CD4-positive, alpha-beta memory T cell (primary cell): ENCODE data around the gene VIPR2. TPM values are rescaled to one million over a fixed set of nuclear protein-coding genes. Genes with fewer than 3 reads are reported as not detected.
A peak's percentile ranks its signal among the peaks of the same experiment; 100 is the strongest.
"Not testable (repeated sequence)": the region's sequence is repeated elsewhere in the genome, so short reads cannot be mapped to it uniquely, and the experiment has no call there.

Experiments
- CTCF ChIA-PET: fragments of 350-600 bp; sonication (Branson Sonifier 250); formaldehyde crosslinking; loops from one replicate; lab custom pipeline; 2021; ENCODE audit warnings: inconsistent platforms; ENCODE audit not compliant: partially characterized antibody; lab: Charles Lee
- POLR2A ChIA-PET: fragments of 350-600 bp; sonication (Branson Sonifier 250); formaldehyde crosslinking; loops from one replicate; lab custom pipeline; 2021; ENCODE audit not compliant: partially characterized antibody; lab: Charles Lee
- DNase-seq, 5 donors: peaks; one replicate each; pipeline versions ENCODE4 v3.0.0 to v3.0.0-alpha.2; 2020 to 2022; ENCODE audit warnings: mixed read lengths in 1 of 5
- H3K27ac ChIP-seq: one replicate; pipeline ENCODE4 v1.7.0; 2013; ENCODE audit warnings: low read depth, low read length
- H3K27me3 ChIP-seq: 2 replicates; pipeline ENCODE4 v1.7.0; 2013; ENCODE audit warnings: mild to moderate bottlenecking, low read length, moderate library complexity; ENCODE audit not compliant: insufficient read depth
- H3K36me3 ChIP-seq: 2 replicates; pipeline ENCODE4 v1.7.0; 2013; ENCODE audit warnings: mild to moderate bottlenecking, low read length, moderate library complexity; ENCODE audit not compliant: insufficient read depth
- H3K4me1 ChIP-seq: 2 replicates; pipeline ENCODE4 v1.7.0; 2013; ENCODE audit warnings: mild to moderate bottlenecking, low read length, moderate library complexity; ENCODE audit not compliant: insufficient read depth
- H3K4me3 ChIP-seq, 2 donors: one replicate each; pipeline ENCODE4 v1.7.0; 2013; ENCODE audit warnings: low read length in 2 of 2, mild to moderate bottlenecking in 1 of 2
- H3K9me3 ChIP-seq, 2 donors: one replicate each; pipeline ENCODE4 v1.7.0; 2013; ENCODE audit warnings: low read length in 2 of 2, control low read depth in 1 of 2; ENCODE audit not compliant: control insufficient read depth in 1 of 2
- H3K27ac Mint-ChIP-seq, 7 donors: one replicate each; pipeline ENCODE4 v1.8.0; 2020 to 2021; ENCODE audit warnings: mixed read lengths in 7 of 7, mild to moderate bottlenecking in 6 of 7, inconsistent platforms in 3 of 7, moderate library complexity in 3 of 7
- H3K27me3 Mint-ChIP-seq, 2 donors: one replicate each; pipeline ENCODE4 v1.8.0; 2020 to 2021; ENCODE audit warnings: mixed read lengths in 2 of 2
- H3K36me3 Mint-ChIP-seq, 2 donors: one replicate each; pipeline ENCODE4 v1.8.0; 2020 to 2021; ENCODE audit warnings: mixed read lengths in 2 of 2, inconsistent platforms in 1 of 2, mild to moderate bottlenecking in 1 of 2
- H3K4me1 Mint-ChIP-seq, 4 donors: one replicate each; pipeline ENCODE4 v1.8.0; 2020 to 2021; ENCODE audit warnings: mixed read lengths in 4 of 4, mild to moderate bottlenecking in 1 of 4
- H3K4me3 Mint-ChIP-seq, 8 donors: one replicate each; pipeline ENCODE4 v1.8.0; 2020 to 2021; ENCODE audit warnings: mixed read lengths in 8 of 8, mild to moderate bottlenecking in 7 of 8, moderate library complexity in 6 of 8, inconsistent platforms in 3 of 8
- H3K9me3 Mint-ChIP-seq, 8 donors: one replicate each; pipeline ENCODE4 v1.8.0; 2020 to 2021; ENCODE audit warnings: mixed read lengths in 8 of 8, mild to moderate bottlenecking in 5 of 8, inconsistent platforms in 3 of 8, moderate library complexity in 1 of 8
- intact Hi-C: fragments of 100-400 bp; cut with micrococcal nuclease; formaldehyde crosslinking; loops from one replicate; pipeline ENCODE4 v1.15.1; 2023
- polyA plus RNA-seq, 2 donors: library from polyadenylated mRNA; unstranded; fragments of 300-500 nt; fragmentation: Illumina TruSeq; gene quantifications; one replicate each; pipeline ENCODE4 v1.2.3, GENCODE V29; 2021
- total RNA-seq, 2 experiments: library from RNA; stranded (reverse); gene quantifications; one replicate each; pipeline ENCODE4 v1.2.3, GENCODE V29; 2021

The VIPR2 gene
- total and polyA plus RNA-seq, 4 experiments from 2014 or later, result 0.15 to 0.17 TPM; not detected in 2

GRCh38 chr7:159004411-159004810, 140.3 kb downstream of the VIPR2 start:
- H3K4me3 Mint-ChIP-seq, result peak overlapping the region in 5 of 8 donors; percentile 11 to 68 (median 32)
- peaks cover 5% of the 10 kb centered on the region for H3K4me1 ChIP-seq
- intact Hi-C loops, result no loop called here
- DNase-seq, result no peak
- no peak overlapping the region for H3K27ac ChIP-seq
- H3K4me1 Mint-ChIP-seq, result peaks cover 2 to 11% (median 4%) of the 10 kb centered on the region in 4 donors
- H3K9me3 Mint-ChIP-seq, result peaks cover 0 to 3% (median 0%) of the 10 kb centered on the region in 8 donors
- no peaks in the 10 kb centered on the region for H3K9me3 ChIP-seq
- no peaks in the 10 kb centered on the region for H3K27me3 ChIP-seq
- ChIA-PET CTCF (no interaction called here), POLR2A (no interaction called here)
- peaks cover 5 to 6% of the 10 kb centered on the region in 2 donors for H3K27me3 Mint-ChIP-seq
- no peaks in the 10 kb centered on the region for H3K36me3 ChIP-seq
- peak overlapping the region in 3 of 7 donors; percentile 7 to 51 (median 11) for H3K27ac Mint-ChIP-seq
- no peaks in the 10 kb centered on the region for H3K36me3 Mint-ChIP-seq
- no peak overlapping the region for H3K4me3 ChIP-seq

GRCh38 chr7:159001811-159002210, 142.9 kb downstream of the VIPR2 start:
- H3K4me1 ChIP-seq, result peaks cover 5% of the 10 kb centered on the region
- POLR2A ChIA-PET, result no interaction called here
- Mint-ChIP-seq H3K9me3 (no peaks in the 10 kb centered on the region), H3K4me3 (no peak overlapping the region), H3K27ac (no peak overlapping the region), H3K36me3 (no peaks in the 10 kb centered on the region), H3K4me1 (peaks cover 0 to 11% (median 5%) of the 10 kb centered on the region in 4 donors), H3K27me3 (peaks cover 9 to 12% of the 10 kb centered on the region in 2 donors)
- H3K27ac ChIP-seq, result no peak overlapping the region
- intact Hi-C loops, result no loop called here
- H3K4me3 ChIP-seq, result no peak overlapping the region
- H3K36me3 ChIP-seq, result no peaks in the 10 kb centered on the region
- no peak for DNase-seq
- H3K9me3 ChIP-seq, result no peaks in the 10 kb centered on the region
- CTCF ChIA-PET, result no interaction called here
- H3K27me3 ChIP-seq, result no peaks in the 10 kb centered on the region

GRCh38 chr7:159000859-159001435, 143.7 kb downstream of the VIPR2 start:
- ChIA-PET POLR2A (no interaction called here), CTCF (no interaction called here)
- no peaks in the 10 kb centered on the region for H3K36me3 ChIP-seq
- H3K27me3 ChIP-seq, result no peaks in the 10 kb centered on the region
- H3K27me3 Mint-ChIP-seq, result peaks cover 9 to 12% of the 10 kb centered on the region in 2 donors
- no peaks in the 10 kb centered on the region for H3K9me3 ChIP-seq
- no peak for DNase-seq
- H3K4me1 ChIP-seq, result peaks cover 5% of the 10 kb centered on the region
- H3K9me3 Mint-ChIP-seq, result no peaks in the 10 kb centered on the region
- no peak overlapping the region for H3K27ac ChIP-seq
- H3K4me3 Mint-ChIP-seq, result no peak overlapping the region
- no peak overlapping the region for H3K27ac Mint-ChIP-seq
- no peaks in the 10 kb centered on the region for H3K36me3 Mint-ChIP-seq
- peaks cover 0 to 11% (median 5%) of the 10 kb centered on the region in 4 donors for H3K4me1 Mint-ChIP-seq
- intact Hi-C loops, result no loop called here
- H3K4me3 ChIP-seq, result no peak overlapping the region

GRCh38 chr7:159000070-159000469, 144.6 kb downstream of the VIPR2 start:
- H3K27me3 ChIP-seq, result no peaks in the 10 kb centered on the region
- peaks cover 4% of the 10 kb centered on the region for H3K4me1 ChIP-seq
- no peak overlapping the region for H3K4me3 ChIP-seq
- ChIA-PET POLR2A (no interaction called here), CTCF (no interaction called here)
- Mint-ChIP-seq H3K4me3 (no peak overlapping the region), H3K27me3 (peaks cover 14 to 15% of the 10 kb centered on the region in 2 donors), H3K4me1 (peaks cover 0 to 11% (median 5%) of the 10 kb centered on the region in 4 donors), H3K9me3 (peaks cover 0 to under 1% (median 0%) of the 10 kb centered on the region in 8 donors), H3K36me3 (no peaks in the 10 kb centered on the region), H3K27ac (no peak overlapping the region)
- intact Hi-C loops, result no loop called here
- no peak overlapping the region for H3K27ac ChIP-seq
- no peak for DNase-seq
- H3K9me3 ChIP-seq, result no peaks in the 10 kb centered on the region
- no peaks in the 10 kb centered on the region for H3K36me3 ChIP-seq

GRCh38 chr7:158999496-158999895, 145.2 kb downstream of the VIPR2 start:
- intact Hi-C loops, result no loop called here
- H3K9me3 Mint-ChIP-seq, result peaks cover 0 to 6% (median 5%) of the 10 kb centered on the region in 8 donors
- H3K4me3 ChIP-seq, result no peak overlapping the region
- no peak for DNase-seq
- H3K4me1 Mint-ChIP-seq, result peaks cover 0 to 10% (median 4%) of the 10 kb centered on the region in 4 donors
- ChIA-PET CTCF (no interaction called here), POLR2A (no interaction called here)
- H3K36me3 ChIP-seq, result no peaks in the 10 kb centered on the region
- H3K27ac ChIP-seq, result no peak overlapping the region
- H3K27me3 ChIP-seq, result no peaks in the 10 kb centered on the region
- H3K36me3 Mint-ChIP-seq, result no peaks in the 10 kb centered on the region
- H3K4me3 Mint-ChIP-seq, result no peak overlapping the region
- no peaks in the 10 kb centered on the region for H3K9me3 ChIP-seq
- peak overlapping the region in 1 of 7 donors; percentile 19 for H3K27ac Mint-ChIP-seq
- H3K27me3 Mint-ChIP-seq, result peaks cover 14 to 20% of the 10 kb centered on the region in 2 donors
- no peaks in the 10 kb centered on the region for H3K4me1 ChIP-seq

- H3K9me3 ChIP-seq, H3K36me3 Mint-ChIP-seq, H3K27ac ChIP-seq, H3K4me1 Mint-ChIP-seq, intact Hi-C loops, H3K27ac Mint-ChIP-seq, POLR2A ChIA-PET, DNase-seq, H3K4me1 ChIP-seq, H3K27me3 ChIP-seq, H3K36me3 ChIP-seq, H3K4me3 Mint-ChIP-seq, CTCF ChIA-PET, H3K4me3 ChIP-seq: not testable (repeated sequence)
- H3K9me3 Mint-ChIP-seq, result peaks cover 0 to 11% (median 8%) of the 10 kb centered on the region in 8 donors
- H3K27me3 Mint-ChIP-seq, result peaks cover 18 to 29% of the 10 kb centered on the region in 2 donors
Observed at GRCh38 chr7:158998261-158998660, 146.4 kb downstream of the VIPR2 start.

- Histone ChIP-seq H3K27ac (no peak overlapping the region), H3K9me3 (no peaks in the 10 kb centered on the region), H3K4me3 (no peak overlapping the region), H3K27me3 (no peaks in the 10 kb centered on the region), H3K36me3 (no peaks in the 10 kb centered on the region), H3K4me1 (no peaks in the 10 kb centered on the region)
- H3K4me1 Mint-ChIP-seq, result peaks cover 1 to 7% (median 4%) of the 10 kb centered on the region in 4 donors
- ChIA-PET CTCF (no interaction called here), POLR2A (no interaction called here)
- H3K4me3 Mint-ChIP-seq, result no peak overlapping the region
- intact Hi-C loops, result no loop called here
- H3K36me3 Mint-ChIP-seq, result no peaks in the 10 kb centered on the region
- H3K9me3 Mint-ChIP-seq, result peaks cover 0 to 11% (median 8%) of the 10 kb centered on the region in 8 donors
- peaks cover 25 to 33% of the 10 kb centered on the region in 2 donors for H3K27me3 Mint-ChIP-seq
- no peak overlapping the region for H3K27ac Mint-ChIP-seq
- no peak for DNase-seq
Observed at GRCh38 chr7:158997471-158997870, 147.2 kb downstream of the VIPR2 start.
